MM.1S (cell line): ENCODE measurements around the gene CCDC43.

ENCODE experiments used
- DNase-seq: peaks from one replicate; pipeline ENCODE4 v3.0.0-alpha.2; 2015
- H2AFZ ChIP-seq: fragments of 300-600 bp; sonication (generic); 2 replicates; pipeline ENCODE4 v1.6.0; 2016; ENCODE audit warnings: antibody characterized with exemption, low read length
- H3F3A ChIP-seq: fragments of 300-600 bp; sonication (generic); 2 replicates; pipeline ENCODE4 v1.6.1; 2016; ENCODE audit warnings: mild to moderate bottlenecking, antibody characterized with exemption, low read length, moderate library complexity, mixed read lengths; ENCODE audit not compliant: insufficient read depth
- H3K27ac ChIP-seq: fragments of 300-600 bp; sonication (generic); 2 replicates; pipeline ENCODE4 v1.5.1; 2016; ENCODE audit warnings: mild to moderate bottlenecking, low read length
- H3K27me3 ChIP-seq: fragments of 300-600 bp; sonication (generic); replicated peaks from 2 replicates; pipeline ENCODE4 v1.6.0; 2016; ENCODE audit warnings: low read length; ENCODE audit not compliant: insufficient read depth
- H3K36me3 ChIP-seq: fragments of 300-600 bp; sonication (generic); replicated peaks from 2 replicates; pipeline ENCODE4 v1.6.1; 2016; ENCODE audit warnings: mild to moderate bottlenecking, low read length, mixed read lengths; ENCODE audit not compliant: insufficient read depth
- H3K4me1 ChIP-seq: fragments of 300-600 bp; sonication (generic); 2 replicates; pipeline ENCODE4 v1.6.1; 2016; ENCODE audit warnings: low read length, mixed read lengths
- H3K4me2 ChIP-seq: fragments of 300-600 bp; sonication (generic); 2 replicates; pipeline ENCODE4 v1.6.0; 2016; ENCODE audit warnings: low read depth, low read length
- H3K4me3 ChIP-seq: fragments of 300-600 bp; sonication (generic); 2 replicates; pipeline ENCODE4 v1.5.1; 2016; ENCODE audit warnings: low read length, mixed read lengths
- H3K79me2 ChIP-seq: fragments of 300-600 bp; sonication (generic); 2 replicates; pipeline ENCODE4 v1.6.1; 2016; ENCODE audit warnings: mixed run types, low read length, mixed read lengths
- H3K9ac ChIP-seq: fragments of 300-600 bp; sonication (generic); 2 replicates; pipeline ENCODE4 v1.6.1; 2016; ENCODE audit warnings: low read length, mixed read lengths
- H3K9me2 ChIP-seq: fragments of 300-600 bp; sonication (generic); replicated peaks from 2 replicates; pipeline ENCODE4 v1.6.1; 2016; ENCODE audit warnings: mild to moderate bottlenecking, low read length, mixed read lengths; ENCODE audit not compliant: insufficient read depth
- H3K9me3 ChIP-seq: fragments of 300-600 bp; sonication (generic); replicated peaks from 2 replicates; pipeline ENCODE4 v1.6.1; 2016; ENCODE audit warnings: mild to moderate bottlenecking, low read length, mixed read lengths; ENCODE audit not compliant: insufficient read depth
- H4K20me1 ChIP-seq: fragments of 300-600 bp; sonication (generic); 2 replicates; pipeline ENCODE4 v1.6.1; 2016; ENCODE audit warnings: mild to moderate bottlenecking, low read length, moderate library complexity, mixed read lengths; ENCODE audit not compliant: insufficient read depth
- CTCF ChIP-seq: fragments of 300-600 bp; sonication (generic); IDR thresholded peaks from 2 replicates; pipeline ENCODE4 v1.5.1; 2016; ENCODE audit warnings: antibody characterized with exemption, low read length, mixed read lengths
- EZH2 ChIP-seq: fragments of 300-600 bp; sonication (generic); optimal IDR thresholded peaks from 2 replicates; pipeline ENCODE3; 2017; ENCODE audit warnings: low read depth, mild to moderate bottlenecking, antibody characterized with exemption, low read length, mixed read lengths
- EZH2phosphoT487 ChIP-seq: fragments of 300-600 bp; sonication (generic); IDR thresholded peaks from 2 replicates; pipeline ENCODE4 v1.6.1; 2018; ENCODE audit warnings: antibody characterized with exemption, low read length

CCDC43 gene

GRCh38 chr17:44664867-44665266 lies 24.7 kb downstream of the CCDC43 start:
- no peak for DNase-seq
- Histone ChIP-seq H3K4me1 (no peaks in the 10 kb centered on the region), H3K36me3 (no peaks in the 10 kb centered on the region), H2AFZ (no peak overlapping the region), H3K27ac (no peak overlapping the region), H3K4me3 (no peak overlapping the region), H3K27me3 (no peaks in the 10 kb centered on the region; the same call in 1 of the 2 replicates), H3K9ac (no peak overlapping the region), H3K79me2 (no peaks in the 10 kb centered on the region), H3K4me2 (no peak overlapping the region), H4K20me1 (no peaks in the 10 kb centered on the region), H3F3A (no peaks in the 10 kb centered on the region), H3K9me3 (no peaks in the 10 kb centered on the region), H3K9me2 (no peaks in the 10 kb centered on the region)
- no peak for TF ChIP-seq EZH2phosphoT487
- TF ChIP-seq CTCF = no peak
- TF ChIP-seq EZH2 = no peak

DNA sequence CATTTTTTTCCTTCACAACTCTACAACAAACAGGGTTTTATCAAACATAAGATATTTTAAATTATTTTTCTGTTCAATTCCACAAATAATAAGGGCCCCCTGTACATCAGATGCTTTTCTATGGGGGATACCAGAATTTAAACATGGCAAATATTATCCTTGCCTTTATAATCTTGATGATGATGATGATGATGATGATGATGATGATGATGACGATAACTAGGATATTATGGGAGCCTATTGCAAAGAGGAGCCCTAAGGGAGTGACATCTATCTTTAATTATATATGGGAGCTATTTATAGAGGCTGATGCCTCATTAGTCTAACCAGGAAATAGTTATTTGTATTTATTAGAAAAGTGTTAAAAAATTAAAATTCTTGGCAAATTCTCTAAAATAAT lies 26.5 kb downstream of the CCDC43 start:
- no peak overlapping the region for H3K4me3 ChIP-seq
- DNase-seq = no peak
- no peaks in the 10 kb centered on the region for H3K79me2 ChIP-seq
- no peaks in the 10 kb centered on the region; the same call in 1 of the 2 replicates for H3K27me3 ChIP-seq
- H3K9me2 ChIP-seq = no peaks in the 10 kb centered on the region
- H4K20me1 ChIP-seq = no peaks in the 10 kb centered on the region
- H2AFZ ChIP-seq = no peak overlapping the region
- H3F3A ChIP-seq = no peaks in the 10 kb centered on the region
- no peak overlapping the region for H3K27ac ChIP-seq
- H3K4me1 ChIP-seq = no peaks in the 10 kb centered on the region
- no peaks in the 10 kb centered on the region for H3K9me3 ChIP-seq
- no peak overlapping the region for H3K9ac ChIP-seq
- H3K36me3 ChIP-seq = no peaks in the 10 kb centered on the region
- H3K4me2 ChIP-seq = no peak overlapping the region
- TF ChIP-seq EZH2phosphoT487 (no peak), EZH2 (no peak), CTCF (no peak)

GRCh38 chr17:44661835-44662234 lies 27.7 kb downstream of the CCDC43 start:
- Histone ChIP-seq H3K9me2 (no peaks in the 10 kb centered on the region), H3K9ac (no peak overlapping the region), H3K4me1 (no peaks in the 10 kb centered on the region), H3K27me3 (no peaks in the 10 kb centered on the region; the same call in 1 of the 2 replicates), H4K20me1 (no peaks in the 10 kb centered on the region), H3K36me3 (no peaks in the 10 kb centered on the region), H3K9me3 (no peaks in the 10 kb centered on the region), H3K79me2 (no peaks in the 10 kb centered on the region), H2AFZ (no peak overlapping the region), H3K4me3 (no peak overlapping the region), H3K4me2 (no peak overlapping the region), H3F3A (no peaks in the 10 kb centered on the region), H3K27ac (no peak overlapping the region)
- no peak for DNase-seq
- TF ChIP-seq CTCF = no peak
- TF ChIP-seq EZH2phosphoT487 = no peak
- TF ChIP-seq EZH2 = no peak
